ENCODE measurements around the gene SEC22C.

DNA sequence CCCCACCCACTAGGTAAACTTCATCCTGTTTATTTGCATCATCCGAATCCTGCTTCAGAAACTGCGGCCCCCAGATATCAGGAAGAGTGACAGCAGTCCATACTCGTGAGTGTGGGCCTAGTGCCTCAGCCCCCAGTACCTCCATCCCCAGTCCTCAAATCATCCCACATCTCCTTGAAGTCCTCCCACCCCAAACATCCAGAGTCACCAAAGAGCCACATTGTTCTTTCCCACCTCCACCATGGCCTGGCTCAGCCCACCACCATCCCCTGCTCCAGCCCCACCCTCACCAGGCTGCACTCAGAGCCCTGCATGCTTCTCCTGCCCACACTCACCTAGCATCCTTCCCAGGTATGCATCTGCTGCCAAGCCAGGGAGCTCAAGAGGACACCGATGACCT, 49.5 kb downstream of the SEC22C start:
- no peak for TF ChIP-seq POLR2A (IDR thresholded peaks at IDR 0.05)
- TF ChIP-seq, protein P1, sequence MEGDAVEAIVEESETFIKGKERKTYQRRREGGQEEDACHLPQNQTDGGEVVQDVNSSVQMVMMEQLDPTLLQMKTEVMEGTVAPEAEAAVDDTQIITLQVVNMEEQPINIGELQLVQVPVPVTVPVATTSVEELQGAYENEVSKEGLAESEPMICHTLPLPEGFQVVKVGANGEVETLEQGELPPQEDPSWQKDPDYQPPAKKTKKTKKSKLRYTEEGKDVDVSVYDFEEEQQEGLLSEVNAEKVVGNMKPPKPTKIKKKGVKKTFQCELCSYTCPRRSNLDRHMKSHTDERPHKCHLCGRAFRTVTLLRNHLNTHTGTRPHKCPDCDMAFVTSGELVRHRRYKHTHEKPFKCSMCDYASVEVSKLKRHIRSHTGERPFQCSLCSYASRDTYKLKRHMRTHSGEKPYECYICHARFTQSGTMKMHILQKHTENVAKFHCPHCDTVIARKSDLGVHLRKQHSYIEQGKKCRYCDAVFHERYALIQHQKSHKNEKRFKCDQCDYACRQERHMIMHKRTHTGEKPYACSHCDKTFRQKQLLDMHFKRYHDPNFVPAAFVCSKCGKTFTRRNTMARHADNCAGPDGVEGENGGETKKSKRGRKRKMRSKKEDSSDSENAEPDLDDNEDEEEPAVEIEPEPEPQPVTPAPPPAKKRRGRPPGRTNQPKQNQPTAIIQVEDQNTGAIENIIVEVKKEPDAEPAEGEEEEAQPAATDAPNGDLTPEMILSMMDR (IDR thresholded peaks at IDR 0.05) = no peak

Measured in heart left ventricle (tissue), 13 donors.